ENCODE data around the gene ASPM.

- TF ChIP-seq POLR2A (IDR thresholded peaks at IDR 0.05; ENCODE audit: borderline replicate concordance, extremely low read depth, insufficient read depth, insufficient read length), result no peak
- no peak for TF ChIP-seq REST (IDR thresholded peaks at IDR 0.05; ENCODE audit: low read depth)
- TF ChIP-seq, protein P1, sequence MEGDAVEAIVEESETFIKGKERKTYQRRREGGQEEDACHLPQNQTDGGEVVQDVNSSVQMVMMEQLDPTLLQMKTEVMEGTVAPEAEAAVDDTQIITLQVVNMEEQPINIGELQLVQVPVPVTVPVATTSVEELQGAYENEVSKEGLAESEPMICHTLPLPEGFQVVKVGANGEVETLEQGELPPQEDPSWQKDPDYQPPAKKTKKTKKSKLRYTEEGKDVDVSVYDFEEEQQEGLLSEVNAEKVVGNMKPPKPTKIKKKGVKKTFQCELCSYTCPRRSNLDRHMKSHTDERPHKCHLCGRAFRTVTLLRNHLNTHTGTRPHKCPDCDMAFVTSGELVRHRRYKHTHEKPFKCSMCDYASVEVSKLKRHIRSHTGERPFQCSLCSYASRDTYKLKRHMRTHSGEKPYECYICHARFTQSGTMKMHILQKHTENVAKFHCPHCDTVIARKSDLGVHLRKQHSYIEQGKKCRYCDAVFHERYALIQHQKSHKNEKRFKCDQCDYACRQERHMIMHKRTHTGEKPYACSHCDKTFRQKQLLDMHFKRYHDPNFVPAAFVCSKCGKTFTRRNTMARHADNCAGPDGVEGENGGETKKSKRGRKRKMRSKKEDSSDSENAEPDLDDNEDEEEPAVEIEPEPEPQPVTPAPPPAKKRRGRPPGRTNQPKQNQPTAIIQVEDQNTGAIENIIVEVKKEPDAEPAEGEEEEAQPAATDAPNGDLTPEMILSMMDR (IDR thresholded peaks at IDR 0.05 in 2 of 3, conservative IDR thresholded peaks at IDR 0.05 in 1 of 3; ENCODE audit: borderline replicate concordance in 1 of 3, insufficient read depth in 1 of 3, low read depth in 2 of 3, low read length in 2 of 3), result no peak
- no peak for TF ChIP-seq EZH2 (IDR thresholded peaks at IDR 0.05)
- no peak for TF ChIP-seq YY1 (IDR thresholded peaks at IDR 0.05; ENCODE audit: extremely low read depth, insufficient replicate concordance, low read depth, low read length)
- TF ChIP-seq POLR2AphosphoS5 (IDR thresholded peaks at IDR 0.05; ENCODE audit: low read depth, low read length), result no peak
- TF ChIP-seq MAX (IDR thresholded peaks at IDR 0.05), result no peak
- TF ChIP-seq JUND (IDR thresholded peaks at IDR 0.05), result no peak
- TF ChIP-seq EZH2phosphoT487 (IDR thresholded peaks at IDR 0.05; ENCODE audit: borderline replicate concordance), result no peak
- TF ChIP-seq FOSL1 (IDR thresholded peaks at IDR 0.05; ENCODE audit: low read depth), result no peak
Observed at GRCh38 chr1:197116156-197116555, 30.3 kb downstream of the ASPM start.

Data from HCT116 (cell line).